BLaER1 (cell line): ENCODE results near the gene ARMH1.

ENCODE experiments used
- H3K27ac ChIP-seq: shearing (Covaris generic); formaldehyde crosslinking; 2 replicates; pipeline ENCODE4 v1.8.1; 2022
- H3K27me3 ChIP-seq: shearing (Covaris generic); formaldehyde crosslinking; 2 replicates; pipeline ENCODE4 v1.8.1; 2022
- H3K36me3 ChIP-seq: shearing (Covaris generic); formaldehyde crosslinking; 2 replicates; pipeline ENCODE4 v1.8.1; 2022
- H3K4me1 ChIP-seq: shearing (Covaris generic); formaldehyde crosslinking; 2 replicates; pipeline ENCODE4 v1.8.1; 2022
- H3K4me2 ChIP-seq: shearing (Covaris generic); formaldehyde crosslinking; 2 replicates; pipeline ENCODE4 v1.8.1; 2022
- H3K4me3 ChIP-seq: shearing (Covaris generic); formaldehyde crosslinking; 2 replicates; pipeline ENCODE4 v1.8.1; 2022
- H3K9ac ChIP-seq: shearing (Covaris generic); formaldehyde crosslinking; 2 replicates; pipeline ENCODE4 v1.8.1; 2022
- H3K9me3 ChIP-seq: shearing (Covaris generic); formaldehyde crosslinking; 2 replicates; pipeline ENCODE4 v1.8.1; 2022
- H4K20me1 ChIP-seq: shearing (Covaris generic); formaldehyde crosslinking; 2 replicates; pipeline ENCODE4 v1.8.1; 2022
- Cebpa-rat ChIP-seq: shearing (Covaris generic); IDR thresholded peaks from 2 replicates; pipeline ENCODE4 v1.8.1; 2022

The ARMH1 gene

GRCh38 chr1:44707112-44707881, 32.8 kb downstream of the ARMH1 start:
- Histone ChIP-seq H3K4me1 (peaks cover 8% of the 10 kb centered on the region), H3K4me2 (no peak overlapping the region), H3K9ac (no peak overlapping the region), H3K27me3 (no peaks in the 10 kb centered on the region), H3K36me3 (no peaks in the 10 kb centered on the region), H3K4me3 (no peak overlapping the region), H4K20me1 (no peaks in the 10 kb centered on the region), H3K9me3 (no peaks in the 10 kb centered on the region), H3K27ac (no peak overlapping the region)
- TF ChIP-seq Cebpa-rat = no peak

- H4K20me1 ChIP-seq = no peaks in the 10 kb centered on the region
- no peaks in the 10 kb centered on the region for H3K27me3 ChIP-seq
- 0 out of 2 replicates have a peak overlapping the region, but pooled peaks have one; percentile 27 for H3K9ac ChIP-seq
- H3K27ac ChIP-seq = no peak overlapping the region
- H3K36me3 ChIP-seq = no peaks in the 10 kb centered on the region
- H3K4me2 ChIP-seq = peak overlapping the region; percentile 48
- H3K4me3 ChIP-seq = no peak overlapping the region
- peaks cover 13% of the 10 kb centered on the region for H3K4me1 ChIP-seq
- no peaks in the 10 kb centered on the region for H3K9me3 ChIP-seq
- TF ChIP-seq Cebpa-rat = no peak
Measured at GRCh38 chr1:44707959-44708831, 33.7 kb downstream of the ARMH1 start.

- no peak for TF ChIP-seq Cebpa-rat
- Histone ChIP-seq H3K9me3 (no peaks in the 10 kb centered on the region), H3K4me2 (peak overlapping the region; percentile 62), H3K36me3 (no peaks in the 10 kb centered on the region), H3K27ac (peak overlapping the region; percentile 14; the same call in 1 of the 2 replicates), H3K4me3 (no peak overlapping the region), H4K20me1 (no peaks in the 10 kb centered on the region), H3K4me1 (peaks cover 47% of the 10 kb centered on the region), H3K9ac (no peak overlapping the region; the same call in 1 of the 2 replicates), H3K27me3 (no peaks in the 10 kb centered on the region)
Measured at GRCh38 chr1:44713321-44713781, 38.8 kb downstream of the ARMH1 start.

- Histone ChIP-seq H3K4me1 (peaks cover 54% of the 10 kb centered on the region), H3K27me3 (no peaks in the 10 kb centered on the region), H3K4me3 (no peak overlapping the region), H3K9me3 (no peaks in the 10 kb centered on the region), H3K36me3 (no peaks in the 10 kb centered on the region), H3K27ac (no peak overlapping the region), H3K9ac (no peak overlapping the region), H3K4me2 (peak overlapping the region; percentile 42), H4K20me1 (no peaks in the 10 kb centered on the region)
- no peak for TF ChIP-seq Cebpa-rat
Measured at GRCh38 chr1:44714532-44714931, 40.0 kb downstream of the ARMH1 start.

- H3K4me1 ChIP-seq = peaks cover 59% of the 10 kb centered on the region
- H3K9me3 ChIP-seq = no peaks in the 10 kb centered on the region
- no peaks in the 10 kb centered on the region for H3K27me3 ChIP-seq
- H3K9ac ChIP-seq = no peak overlapping the region
- peak overlapping the region; percentile 42 for H3K4me2 ChIP-seq
- no peak overlapping the region for H3K4me3 ChIP-seq
- TF ChIP-seq Cebpa-rat = no peak
- no peaks in the 10 kb centered on the region for H4K20me1 ChIP-seq
- no peak overlapping the region for H3K27ac ChIP-seq
- H3K36me3 ChIP-seq = no peaks in the 10 kb centered on the region
Measured at GRCh38 chr1:44714944-44715571, 40.5 kb downstream of the ARMH1 start.

GRCh38 chr1:44717156-44717555, 42.6 kb downstream of the ARMH1 start:
- Histone ChIP-seq H3K27ac (no peak overlapping the region), H4K20me1 (no peaks in the 10 kb centered on the region), H3K9me3 (no peaks in the 10 kb centered on the region), H3K4me1 (peaks cover 67% of the 10 kb centered on the region), H3K36me3 (no peaks in the 10 kb centered on the region), H3K4me2 (peak overlapping the region; percentile 21; the same call in 1 of the 2 replicates), H3K4me3 (no peak overlapping the region), H3K27me3 (no peaks in the 10 kb centered on the region), H3K9ac (no peak overlapping the region)
- no peak for TF ChIP-seq Cebpa-rat

- Histone ChIP-seq H3K4me1 (peaks cover 72% of the 10 kb centered on the region), H4K20me1 (no peaks in the 10 kb centered on the region), H3K27ac (no peak overlapping the region), H3K9me3 (no peaks in the 10 kb centered on the region), H3K4me3 (no peak overlapping the region), H3K27me3 (no peaks in the 10 kb centered on the region), H3K36me3 (no peaks in the 10 kb centered on the region), H3K4me2 (peak overlapping the region; percentile 21; the same call in 1 of the 2 replicates), H3K9ac (no peak overlapping the region)
- TF ChIP-seq Cebpa-rat = no peak
Measured at GRCh38 chr1:44717653-44718052, 43.1 kb downstream of the ARMH1 start.

GRCh38 chr1:44718091-44718490, 43.6 kb downstream of the ARMH1 start:
- H3K27ac ChIP-seq = no peak overlapping the region

GRCh38 chr1:44719318-44719717, 44.8 kb downstream of the ARMH1 start:
- H3K4me3 ChIP-seq = no peak overlapping the region
- no peaks in the 10 kb centered on the region for H4K20me1 ChIP-seq
- no peak overlapping the region for H3K27ac ChIP-seq
- H3K4me2 ChIP-seq = peak overlapping the region; percentile 41
- TF ChIP-seq Cebpa-rat = no peak
- H3K4me1 ChIP-seq = peaks cover 74% of the 10 kb centered on the region
- H3K9me3 ChIP-seq = 0 out of 2 replicates have a peak, but pooled peaks cover 3% of the 10 kb centered on the region
- H3K9ac ChIP-seq = no peak overlapping the region
- H3K27me3 ChIP-seq = no peaks in the 10 kb centered on the region
- no peaks in the 10 kb centered on the region for H3K36me3 ChIP-seq

More at GRCh38 chr1:44718091-44718490, 43.6 kb downstream of the ARMH1 start:
- H3K4me3 ChIP-seq = no peak overlapping the region
- no peak overlapping the region for H3K9ac ChIP-seq
- no peaks in the 10 kb centered on the region for H4K20me1 ChIP-seq
- no peaks in the 10 kb centered on the region for H3K27me3 ChIP-seq
- H3K4me1 ChIP-seq = peaks cover 72% of the 10 kb centered on the region
- TF ChIP-seq Cebpa-rat = no peak
- H3K9me3 ChIP-seq = no peaks in the 10 kb centered on the region
- no peaks in the 10 kb centered on the region for H3K36me3 ChIP-seq
- H3K4me2 ChIP-seq = no peak overlapping the region
